Measurements from ENCODE around the gene EME2.

EME2 gene

GRCh38 chr16:1812732-1813163 is 40.1 kb downstream of the EME2 start:
- H3K27ac ChIP-seq: no peak overlapping the region
- no peak for TF ChIP-seq ZFX (IDR thresholded peaks at IDR 0.05)
- peak; percentile 90 for TF ChIP-seq CTCF (conservative IDR thresholded peaks at IDR 0.05)

GRCh38 chr16:1815461-1815860 is 42.9 kb downstream of the EME2 start:
- no peak for TF ChIP-seq CTCF (conservative IDR thresholded peaks at IDR 0.05)
- no peak for TF ChIP-seq ZFX (IDR thresholded peaks at IDR 0.05)

GRCh38 chr16:1816396-1817275 is 44.0 kb downstream of the EME2 start:
- TF ChIP-seq CTCF (conservative IDR thresholded peaks at IDR 0.05) (no peak), ZFX (IDR thresholded peaks at IDR 0.05) (no peak)
- no peak overlapping the region for H3K27ac ChIP-seq

More at GRCh38 chr16:1815461-1815860, 42.9 kb downstream of the EME2 start:
- H3K27ac ChIP-seq: no peak overlapping the region

GRCh38 chr16:1817276-1817589 is 44.6 kb downstream of the EME2 start:
- H3K27ac ChIP-seq: no peak overlapping the region
- TF ChIP-seq CTCF (conservative IDR thresholded peaks at IDR 0.05) (no peak), ZFX (IDR thresholded peaks at IDR 0.05) (no peak)

- TF ChIP-seq CTCF (conservative IDR thresholded peaks at IDR 0.05): no peak
- TF ChIP-seq ZFX (IDR thresholded peaks at IDR 0.05): no peak
- H3K27ac ChIP-seq: no peak overlapping the region
These were observed 45.1 kb downstream of the EME2 start for GRCh38 chr16:1817716-1818115.

GRCh38 chr16:1818204-1818872 is 45.7 kb downstream of the EME2 start:
- no peak overlapping the region for H3K27ac ChIP-seq
- TF ChIP-seq CTCF (conservative IDR thresholded peaks at IDR 0.05): no peak
- TF ChIP-seq ZFX (IDR thresholded peaks at IDR 0.05): no peak

- TF ChIP-seq CTCF (conservative IDR thresholded peaks at IDR 0.05) (no peak), ZFX (IDR thresholded peaks at IDR 0.05) (no peak)
- H3K27ac ChIP-seq: no peak overlapping the region
These were observed 46.4 kb downstream of the EME2 start for GRCh38 chr16:1818873-1819525.
